Mesendoderm (in vitro differentiated cells): ENCODE results near the gene CAMK4.

Source experiments
- DNase-seq: peaks from one replicate; pipeline ENCODE4 v3.0.0; 2013
- H2AK5ac ChIP-seq: 2 replicates; pipeline ENCODE4 v1.6.1; 2013; ENCODE audit warnings: low read length, inconsistent platforms
- H2BK120ac ChIP-seq: 2 replicates; pipeline ENCODE4 v1.6.1; 2013; ENCODE audit warnings: low read depth, mild to moderate bottlenecking, low read length, moderate library complexity, mixed read lengths
- H2BK15ac ChIP-seq: replicated peaks from 2 replicates; pipeline ENCODE4 v1.6.1; 2013; ENCODE audit warnings: low read depth, mild to moderate bottlenecking, moderate library complexity
- H2BK5ac ChIP-seq: 2 replicates; pipeline ENCODE4 v1.6.1; 2013; ENCODE audit warnings: low read length, inconsistent platforms
- H3K18ac ChIP-seq: 2 replicates; pipeline ENCODE4 v1.6.1; 2013; ENCODE audit warnings: mild to moderate bottlenecking, low read length, mixed read lengths
- H3K23ac ChIP-seq: one replicate; pipeline ENCODE4 v1.6.1; 2013; ENCODE audit warnings: low read length
- H3K27ac ChIP-seq: 2 replicates; pipeline ENCODE4 v1.5.1; 2013; ENCODE audit warnings: low read depth, mild to moderate bottlenecking, inconsistent platforms, low read length, moderate library complexity
- H3K27me3 ChIP-seq: 2 replicates; pipeline ENCODE4 v1.6.1; 2013; ENCODE audit warnings: low read length, control low read depth, mild to moderate bottlenecking, inconsistent platforms; ENCODE audit not compliant: insufficient read depth, poor library complexity
- H3K36me3 ChIP-seq: 2 replicates; pipeline ENCODE4 v1.6.1; 2013; ENCODE audit warnings: low read length, inconsistent platforms; ENCODE audit not compliant: control insufficient read depth, insufficient read depth
- H3K4ac ChIP-seq: one replicate; pipeline ENCODE4 v1.6.1; 2013; ENCODE audit warnings: low read depth, mild to moderate bottlenecking, low read length, moderate library complexity
- H3K4me1 ChIP-seq: 2 replicates; pipeline ENCODE4 v1.6.1; 2013; ENCODE audit warnings: low read depth, low read length, inconsistent platforms; ENCODE audit not compliant: control insufficient read depth
- H3K4me2 ChIP-seq: 2 replicates; pipeline ENCODE4 v1.6.1; 2013; ENCODE audit warnings: low read length
- H3K4me3 ChIP-seq: 2 replicates; pipeline ENCODE4 v1.5.1; 2013; ENCODE audit warnings: mild to moderate bottlenecking, low read length
- H3K56ac ChIP-seq: one replicate; pipeline ENCODE4 v1.6.1; 2013; ENCODE audit warnings: low read length
- H3K79me1 ChIP-seq: 2 replicates; pipeline ENCODE4 v1.6.1; 2013; ENCODE audit warnings: low read length, inconsistent platforms
- H3K79me2 ChIP-seq: 2 replicates; pipeline ENCODE4 v1.6.1; 2013; ENCODE audit warnings: mild to moderate bottlenecking, low read length; ENCODE audit not compliant: control insufficient read depth, insufficient read depth
- H3K9ac ChIP-seq: 2 replicates; pipeline ENCODE4 v1.6.1; 2013; ENCODE audit warnings: low read length, inconsistent platforms
- H4K5ac ChIP-seq: one replicate; pipeline ENCODE4 v1.6.1; 2013; ENCODE audit warnings: low read length
- H4K8ac ChIP-seq: one replicate; pipeline ENCODE4 v1.6.1; 2013; ENCODE audit warnings: low read depth, mild to moderate bottlenecking, control low read depth, low read length, moderate library complexity
- WGBS: extraction: QIAGEN DNeasy Blood & Tissue Kit; methylation state at CpG from one replicate; pipeline ENCODE4 v1.1.7; 2013; ENCODE audit warnings: low lambda C conversion rate, missing lambda C conversion rate; ENCODE audit not compliant: insufficient coverage; ENCODE audit errors: extremely low coverage; 5-methylcytosine and 5-hydroxymethylcytosine counted together

CAMK4 gene

DNA sequence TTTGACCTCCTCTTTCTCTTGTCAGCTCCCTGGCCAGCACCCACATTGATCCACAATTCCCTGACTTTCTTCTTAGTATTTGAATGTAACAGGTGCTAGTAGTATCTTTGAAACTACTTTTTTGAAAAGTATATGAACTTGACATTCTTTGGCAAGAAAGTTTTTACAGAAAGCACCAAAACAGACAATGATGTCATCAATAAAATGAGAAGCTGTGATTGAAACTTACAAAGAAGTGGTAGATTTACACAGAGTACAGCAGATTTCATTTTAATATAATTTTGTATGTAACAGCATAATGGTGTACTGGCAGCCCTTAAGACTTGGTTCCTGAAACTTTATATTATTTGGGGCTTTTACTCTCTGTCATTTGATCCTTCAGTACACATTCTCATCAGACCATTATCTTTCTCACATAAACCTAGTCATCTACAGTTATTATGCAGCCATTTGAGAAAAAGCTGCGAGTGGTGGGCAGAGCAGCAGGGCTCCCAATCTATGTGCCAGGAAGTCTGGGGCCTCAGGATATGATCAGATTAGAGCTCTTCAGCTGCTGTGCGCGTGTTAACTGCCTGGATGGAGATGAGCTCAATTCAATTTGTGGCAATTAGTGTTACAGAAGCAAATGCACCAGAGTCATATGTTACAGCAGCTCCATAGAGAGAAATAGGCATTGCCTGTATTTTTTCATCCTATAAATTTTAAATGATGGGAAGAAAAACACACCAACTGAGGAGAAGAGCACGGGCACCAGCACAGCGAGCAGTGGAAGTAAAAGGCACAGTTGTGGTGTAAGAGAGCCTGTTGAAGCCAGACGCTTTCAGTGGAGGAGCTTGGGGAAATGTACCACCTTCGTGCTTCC lies 162.0 kb downstream of the CAMK4 start:
- Histone ChIP-seq H3K23ac (no peak overlapping the region), H2AK5ac (no peak overlapping the region), H2BK5ac (no peak overlapping the region), H3K27ac (no peak overlapping the region), H3K36me3 (no peaks in the 10 kb centered on the region), H3K4ac (no peak overlapping the region), H4K5ac (no peak overlapping the region), H3K4me2 (no peak overlapping the region), H2BK15ac (no peak overlapping the region), H3K79me2 (no peaks in the 10 kb centered on the region), H3K4me3 (no peak overlapping the region), H3K79me1 (no peaks in the 10 kb centered on the region), H3K4me1 (peaks cover 2% of the 10 kb centered on the region), H4K8ac (no peak overlapping the region), H3K56ac (no peak overlapping the region), H3K18ac (no peak overlapping the region), H2BK120ac (no peak overlapping the region), H3K27me3 (no peaks in the 10 kb centered on the region), H3K9ac (no peak overlapping the region)
- DNase-seq: peak; percentile 5
- no CpG with 5 or more reads among the region's 7 CpGs for WGBS

DNA sequence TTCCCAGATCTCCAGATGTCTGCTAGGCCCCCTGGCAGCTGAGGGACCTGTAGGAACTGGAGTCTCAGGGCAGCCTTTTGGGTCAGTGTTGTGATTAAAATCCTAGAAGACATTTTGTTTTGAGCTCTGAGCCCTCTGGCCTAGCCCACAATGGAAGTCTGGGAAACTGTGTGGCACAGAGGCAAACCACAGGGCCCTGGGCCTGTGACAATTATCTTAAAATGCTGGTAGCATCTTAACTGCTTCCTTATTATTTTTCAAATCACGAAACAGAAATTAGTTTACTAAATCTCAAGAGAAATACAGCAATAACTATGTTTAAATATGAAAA lies 162.6 kb downstream of the CAMK4 start:
- no peak overlapping the region for H2AK5ac ChIP-seq
- H4K5ac ChIP-seq: no peak overlapping the region
- no peak overlapping the region for H3K4me2 ChIP-seq
- H2BK5ac ChIP-seq: no peak overlapping the region
- no peaks in the 10 kb centered on the region for H3K79me2 ChIP-seq
- no peak overlapping the region for H2BK15ac ChIP-seq
- no CpG with 5 or more reads among the region's 1 CpG for WGBS
- peaks cover 2% of the 10 kb centered on the region for H3K4me1 ChIP-seq
- no peak overlapping the region for H3K4ac ChIP-seq
- H3K27me3 ChIP-seq: no peaks in the 10 kb centered on the region
- H3K23ac ChIP-seq: no peak overlapping the region
- no peak for DNase-seq
- no peak overlapping the region for H3K56ac ChIP-seq
- H4K8ac ChIP-seq: no peak overlapping the region
- no peak overlapping the region for H2BK120ac ChIP-seq
- no peak overlapping the region for H3K27ac ChIP-seq
- H3K4me3 ChIP-seq: no peak overlapping the region
- H3K79me1 ChIP-seq: no peaks in the 10 kb centered on the region
- H3K9ac ChIP-seq: no peak overlapping the region
- no peak overlapping the region for H3K18ac ChIP-seq
- no peaks in the 10 kb centered on the region for H3K36me3 ChIP-seq

DNA sequence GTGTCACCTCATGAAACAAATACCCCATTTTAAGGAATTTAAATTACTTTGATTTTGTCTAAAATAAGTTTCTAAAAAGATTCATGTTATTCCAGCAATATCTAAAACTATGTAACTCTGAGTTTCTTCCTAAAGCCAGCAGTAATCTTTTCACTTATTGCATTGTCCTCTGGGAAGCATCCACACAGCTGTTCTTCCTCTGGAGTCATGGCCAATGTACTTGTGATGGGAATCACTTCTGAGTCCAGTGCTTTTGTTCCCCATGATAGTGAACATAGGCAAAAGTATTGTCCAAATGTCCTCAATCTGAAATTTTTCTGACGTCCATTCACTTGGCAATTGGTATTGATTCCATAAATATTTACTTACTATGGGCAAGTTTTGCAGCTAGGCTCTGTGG lies 163.2 kb downstream of the CAMK4 start:
- DNase-seq: no peak
- H3K79me1 ChIP-seq: no peaks in the 10 kb centered on the region
- no peak overlapping the region for H2BK120ac ChIP-seq
- H4K5ac ChIP-seq: no peak overlapping the region
- H3K23ac ChIP-seq: no peak overlapping the region
- H2BK5ac ChIP-seq: no peak overlapping the region
- H3K18ac ChIP-seq: no peak overlapping the region
- H3K36me3 ChIP-seq: no peaks in the 10 kb centered on the region
- no peaks in the 10 kb centered on the region for H3K79me2 ChIP-seq
- H3K56ac ChIP-seq: no peak overlapping the region
- H2BK15ac ChIP-seq: no peak overlapping the region
- peaks cover 2% of the 10 kb centered on the region for H3K4me1 ChIP-seq
- no peak overlapping the region for H3K4me2 ChIP-seq
- no peak overlapping the region for H3K4ac ChIP-seq
- no peaks in the 10 kb centered on the region for H3K27me3 ChIP-seq
- no peak overlapping the region for H3K4me3 ChIP-seq
- H4K8ac ChIP-seq: no peak overlapping the region
- no peak overlapping the region for H2AK5ac ChIP-seq
- no peak overlapping the region for H3K9ac ChIP-seq
- no peak overlapping the region for H3K27ac ChIP-seq
- no CpG with 5 or more reads among the region's 1 CpG for WGBS

DNA sequence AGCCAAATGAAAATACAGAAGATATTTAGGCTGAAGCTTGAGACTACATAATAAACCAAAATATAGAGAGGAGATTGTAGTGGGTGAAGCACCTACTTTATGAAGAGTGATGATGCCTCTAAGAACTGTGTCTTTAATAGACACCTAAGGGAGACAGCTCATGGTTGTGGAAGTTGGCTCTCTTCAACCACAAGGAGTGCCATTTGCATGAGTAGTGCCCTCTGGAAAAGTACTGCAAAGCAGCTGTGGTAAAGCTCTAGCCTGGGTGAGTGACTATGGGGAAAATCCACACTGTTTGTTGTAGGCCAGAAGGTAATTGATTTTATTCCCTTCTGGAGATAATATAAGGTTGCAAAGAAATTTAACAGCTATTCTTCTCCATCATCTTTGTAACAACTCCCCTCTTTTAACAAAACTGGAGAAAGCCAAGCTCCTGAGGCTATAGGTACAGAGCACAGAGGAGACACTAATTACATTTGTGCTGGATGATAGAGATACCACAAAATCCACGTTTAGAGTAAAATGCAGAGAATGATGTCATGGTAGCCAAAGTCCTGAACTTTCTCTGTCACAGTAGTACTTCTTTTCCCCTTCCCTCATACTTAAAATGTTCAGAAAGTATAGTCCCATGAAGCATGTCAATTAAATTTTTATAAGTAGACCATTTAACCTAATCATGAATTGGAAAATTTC lies 165.4 kb downstream of the CAMK4 start:
- Histone ChIP-seq H2AK5ac (no peak overlapping the region), H3K4ac (no peak overlapping the region), H2BK120ac (no peak overlapping the region), H3K23ac (no peak overlapping the region), H3K4me3 (no peak overlapping the region), H3K4me1 (no peaks in the 10 kb centered on the region), H2BK15ac (no peak overlapping the region), H3K27ac (no peak overlapping the region), H4K8ac (no peak overlapping the region), H3K27me3 (no peaks in the 10 kb centered on the region), H3K79me2 (no peaks in the 10 kb centered on the region), H4K5ac (no peak overlapping the region), H3K36me3 (no peaks in the 10 kb centered on the region), H3K4me2 (no peak overlapping the region), H2BK5ac (no peak overlapping the region), H3K79me1 (no peaks in the 10 kb centered on the region), H3K56ac (no peak overlapping the region), H3K18ac (no peak overlapping the region), H3K9ac (no peak overlapping the region)
- no peak for DNase-seq
- no CpG with 5 or more reads among the region's 1 CpG for WGBS

DNA sequence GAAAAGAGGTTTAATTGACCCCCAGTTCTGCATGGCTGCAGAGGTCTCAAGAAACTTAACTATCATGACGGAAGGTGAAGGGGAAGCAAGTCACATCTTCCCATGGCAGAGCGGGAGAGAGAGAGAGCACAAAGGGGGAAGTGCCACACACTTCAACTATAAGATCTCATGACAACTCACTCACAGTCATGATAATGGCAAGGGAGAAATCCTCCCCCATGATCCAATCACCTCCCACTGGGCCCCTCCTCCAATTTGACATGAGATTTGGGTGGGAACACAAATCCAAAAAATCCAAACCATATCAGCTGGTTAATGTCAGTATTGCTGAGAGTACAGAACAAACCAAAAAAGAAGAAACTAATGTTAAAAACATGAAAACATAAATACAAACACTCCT lies 168.0 kb downstream of the CAMK4 start:
- H3K23ac ChIP-seq: no peak overlapping the region
- no peak overlapping the region for H3K18ac ChIP-seq
- H2AK5ac ChIP-seq: no peak overlapping the region
- H3K4me3 ChIP-seq: no peak overlapping the region
- no peak overlapping the region for H3K9ac ChIP-seq
- H3K4me2 ChIP-seq: no peak overlapping the region
- no peak overlapping the region for H4K8ac ChIP-seq
- no peaks in the 10 kb centered on the region for H3K4me1 ChIP-seq
- H3K36me3 ChIP-seq: no peaks in the 10 kb centered on the region
- no peak overlapping the region for H3K56ac ChIP-seq
- DNase-seq: no peak
- no peak overlapping the region for H2BK15ac ChIP-seq
- H3K79me1 ChIP-seq: no peaks in the 10 kb centered on the region
- no peak overlapping the region for H3K4ac ChIP-seq
- H4K5ac ChIP-seq: no peak overlapping the region
- H2BK120ac ChIP-seq: no peak overlapping the region
- no peak overlapping the region for H2BK5ac ChIP-seq
- no peak overlapping the region for H3K27ac ChIP-seq
- no CpG with 5 or more reads among the region's 2 CpGs for WGBS
- no peaks in the 10 kb centered on the region for H3K79me2 ChIP-seq
- H3K27me3 ChIP-seq: no peaks in the 10 kb centered on the region
